Right lung (tissue), 5 donors: ENCODE results near the gene EVC2. TPM values are rescaled to one million over a fixed set of nuclear protein-coding genes. Genes with fewer than 3 reads are reported as not detected.

Source experiments
- polyA plus RNA-seq, 5 donors: library from polyadenylated mRNA; unstranded; fragments of 120-200 nt; gene quantifications; one replicate each; pipeline versions ENCODE4 v1.2.1 to v1.2.3, GENCODE V29; 2013; ENCODE audit warnings: inconsistent platforms in 1 of 5, low replicate concordance in 1 of 5; ENCODE audit not compliant: insufficient read length in 5 of 5, insufficient read depth in 1 of 5

Gene EVC2
- polyA plus RNA-seq, 5 donors, result 8.5 to 10.2 (median 9.2) TPM

Other genes with a start within 250 kb of the EVC2 start
- gene EVC, start 2.6 kb upstream of the EVC2 start, polyA plus RNA-seq, result 10 to 100 TPM; 21.6 to 32.5 (median 29.7) TPM
- 10 to 100 TPM; 59.0 to 66.5 (median 61.3) TPM for gene CRMP1, start 184.5 kb upstream of the EVC2 start, polyA plus RNA-seq